ENCODE data around the gene PLIN5.
"Not testable (repeated sequence)": the region's sequence is repeated elsewhere in the genome, so short reads cannot be mapped to it uniquely, and the experiment has no call there.

The PLIN5 gene

GRCh38 chr19:4542896-4543841, 8.1 kb upstream of the PLIN5 start:
- no peak for DNase-seq

- DNase-seq = not testable (repeated sequence)
These were observed 6.8 kb upstream of the PLIN5 start for GRCh38 chr19:4541806-4542145.

GRCh38 chr19:4541114-4541805, 6.2 kb upstream of the PLIN5 start:
- no peak for DNase-seq

- no peak for DNase-seq
These were observed 4.9 kb upstream of the PLIN5 start, which contains the start of gene LRG1 for GRCh38 chr19:4539693-4540581. TSS of gene LRG1 (minus strand) at chr19:4540036. CDS start at chr19:4540013, 23 bp downstream.

- no peak for DNase-seq
These were observed 4.2 kb upstream of the PLIN5 start for GRCh38 chr19:4539169-4539692.

- DNase-seq = no peak
These were observed 3.6 kb upstream of the PLIN5 start for GRCh38 chr19:4538601-4538954.

- DNase-seq = no peak
These were observed 3.1 kb upstream of the PLIN5 start for GRCh38 chr19:4537953-4538600.

GRCh38 chr19:4536798-4537197, 1.8 kb upstream of the PLIN5 start:
- no peak for DNase-seq

GRCh38 chr19:4533835-4534424, 1.1 kb downstream of the PLIN5 start:
- DNase-seq = no peak

- no peak for DNase-seq
These were observed 1.7 kb downstream of the PLIN5 start for GRCh38 chr19:4533334-4533733.

- DNase-seq = no peak
These were observed 3.4 kb downstream of the PLIN5 start for GRCh38 chr19:4531562-4532165.

- DNase-seq = no peak
These were observed 5.0 kb downstream of the PLIN5 start for GRCh38 chr19:4529924-4530522.

- no peak for DNase-seq
These were observed 6.2 kb downstream of the PLIN5 start for GRCh38 chr19:4528843-4529242.

- not testable (repeated sequence) for DNase-seq
These were observed 7.6 kb downstream of the PLIN5 start for GRCh38 chr19:4527377-4527776.

GRCh38 chr19:4525563-4526002, 9.4 kb downstream of the PLIN5 start:
- DNase-seq = no peak

- DNase-seq = no peak
These were observed 10.0 kb downstream of the PLIN5 start for GRCh38 chr19:4524808-4525562.

GRCh38 chr19:4523306-4524110, 11.5 kb downstream of the PLIN5 start:
- peak; percentile 20 for DNase-seq

- no peak for DNase-seq
These were observed 12.6 kb downstream of the PLIN5 start for GRCh38 chr19:4522291-4523002.

GRCh38 chr19:4521888-4522242, 13.2 kb downstream of the PLIN5 start:
- no peak for DNase-seq
